GM23338 (cell line): ENCODE results near the gene IGF2R. TPM values are rescaled to one million over a fixed set of nuclear protein-coding genes. Genes with fewer than 3 reads are reported as not detected.

Source experiments
- ATAC-seq: fragments of 200-7000 bp; cut with Tn5 transposase; 3 replicates; pipeline ENCODE4 v1.9.1; 2020
- DNase-seq: peaks from one replicate; pipeline ENCODE4 v3.0.0-alpha.2; 2015; ENCODE audit warnings: low spot score
- H2AFZ ChIP-seq: fragments of 200-600 bp; sonication (generic); 2 replicates; pipeline ENCODE4 v1.8.0; 2016; ENCODE audit warnings: antibody characterized with exemption, mild to moderate bottlenecking, moderate library complexity
- H3F3A ChIP-seq: fragments of 200-600 bp; sonication (generic); replicated peaks from 2 replicates; pipeline ENCODE4 v1.8.0; 2017; ENCODE audit warnings: antibody characterized with exemption, mixed run types, low read depth
- H3K27ac ChIP-seq: fragments of 200-600 bp; sonication (generic); 2 replicates; pipeline ENCODE4 v1.6.1; 2016; ENCODE audit warnings: low read depth
- H3K27me3 ChIP-seq: fragments of 200-600 bp; sonication (generic); 2 replicates; pipeline ENCODE4 v1.8.0; 2016; ENCODE audit warnings: mild to moderate bottlenecking, mixed run types, moderate library complexity; ENCODE audit not compliant: insufficient read depth
- H3K36me3 ChIP-seq: fragments of 200-600 bp; sonication (generic); 2 replicates; pipeline ENCODE4 v1.8.0; 2016; ENCODE audit warnings: mild to moderate bottlenecking; ENCODE audit not compliant: insufficient read depth
- H3K4me1 ChIP-seq: fragments of 200-600 bp; sonication (generic); 2 replicates; pipeline ENCODE4 v1.8.0; 2016; ENCODE audit warnings: mild to moderate bottlenecking, moderate library complexity; ENCODE audit not compliant: insufficient read depth
- H3K4me2 ChIP-seq: fragments of 200-600 bp; sonication (generic); 2 replicates; pipeline ENCODE4 v1.7.1; 2017; ENCODE audit warnings: mixed run types
- H3K4me3 ChIP-seq: fragments of 200-600 bp; sonication (generic); 2 replicates; pipeline ENCODE4 v1.6.1; 2016; ENCODE audit warnings: mixed run types
- H3K79me2 ChIP-seq: fragments of 200-600 bp; sonication (generic); replicated peaks from 2 replicates; pipeline ENCODE4 v1.8.0; 2017; ENCODE audit warnings: mild to moderate bottlenecking; ENCODE audit not compliant: insufficient read depth
- H3K9me2 ChIP-seq: fragments of 200-600 bp; sonication (generic); 2 replicates; pipeline ENCODE4 v1.8.0; 2017; ENCODE audit not compliant: insufficient read depth
- H4K20me1 ChIP-seq: fragments of 200-600 bp; sonication (generic); replicated peaks from 2 replicates; pipeline ENCODE4 v1.8.0; 2017; ENCODE audit warnings: mild to moderate bottlenecking; ENCODE audit not compliant: insufficient read depth
- H3K27ac Mint-ChIP-seq: 2 replicates; pipeline ENCODE4 v1.8.0; 2020; ENCODE audit warnings: inconsistent platforms, mild to moderate bottlenecking, moderate library complexity, mixed read lengths
- H3K27me3 Mint-ChIP-seq: 3 replicates; pipeline ENCODE4 v1.8.0; 2022; ENCODE audit warnings: low read depth, mild to moderate bottlenecking, moderate library complexity, mixed read lengths, inconsistent platforms; ENCODE audit not compliant: insufficient read depth, poor library complexity
- H3K36me3 Mint-ChIP-seq: 3 replicates; pipeline ENCODE4 v1.8.0; 2021; ENCODE audit warnings: low read depth, mild to moderate bottlenecking, inconsistent platforms, moderate library complexity, mixed read lengths
- H3K4me1 Mint-ChIP-seq: 3 replicates; pipeline ENCODE4 v1.8.0; 2020; ENCODE audit warnings: mild to moderate bottlenecking, inconsistent platforms, mixed read lengths
- H3K4me3 Mint-ChIP-seq: 3 replicates; pipeline ENCODE4 v1.8.0; 2021; ENCODE audit warnings: moderate library complexity, mild to moderate bottlenecking, inconsistent platforms, mixed read lengths
- H3K9me3 Mint-ChIP-seq: 3 replicates; pipeline ENCODE4 v1.8.0; 2020; ENCODE audit warnings: moderate library complexity, mild to moderate bottlenecking, inconsistent platforms, mixed read lengths
- CREB1 ChIP-seq: fragments of 250-450 bp; sonication (Bioruptor Pico); IDR thresholded peaks from 2 replicates; pipeline ENCODE4 v1.5.0; 2020; ENCODE audit warnings: low read depth, mild to moderate bottlenecking, moderate library complexity
- EZH2 ChIP-seq: fragments of 200-600 bp; sonication (generic); IDR thresholded peaks from one replicate; pipeline ENCODE4 v1.8.0; 2017; ENCODE audit warnings: antibody characterized with exemption, mild to moderate bottlenecking, low read depth; ENCODE audit not compliant: unreplicated experiment
- EZH2phosphoT487 ChIP-seq: fragments of 200-600 bp; sonication (generic); IDR thresholded peaks from one replicate; pipeline ENCODE4 v1.8.1; 2018; ENCODE audit warnings: antibody characterized with exemption; ENCODE audit not compliant: unreplicated experiment
- JUNB ChIP-seq: IDR thresholded peaks from one replicate; pipeline ENCODE4 v1.6.1; 2016; ENCODE audit warnings: antibody characterized with exemption; ENCODE audit not compliant: unreplicated experiment
- NANOG ChIP-seq: IDR thresholded peaks from 2 replicates; pipeline ENCODE4 v1.6.1; 2016; ENCODE audit warnings: antibody characterized with exemption, borderline replicate concordance
- POLR2AphosphoS5 ChIP-seq: IDR thresholded peaks from 2 replicates; pipeline ENCODE4 v1.6.1; 2016; ENCODE audit warnings: antibody characterized with exemption, low read depth
- STAT1 ChIP-seq: IDR thresholded peaks from one replicate; pipeline ENCODE4 v1.6.1; 2016; ENCODE audit warnings: antibody characterized with exemption; ENCODE audit not compliant: unreplicated experiment
- ZNF114 ChIP-seq: fragments of 250-450 bp; sonication (Bioruptor Pico); IDR thresholded peaks from 2 replicates; pipeline ENCODE4 v1.5.0; 2020; ENCODE audit warnings: mild to moderate bottlenecking, moderate library complexity
- ZNF331 ChIP-seq: fragments of 250-450 bp; sonication (Bioruptor Pico); IDR thresholded peaks from 2 replicates; pipeline ENCODE4 v1.5.0; 2020; ENCODE audit warnings: low read depth, mild to moderate bottlenecking, moderate library complexity
- polyA plus RNA-seq: library from polyadenylated mRNA; unstranded; fragments of >200 nt; fragmentation: Nextera tagmentation; extraction: Ambion mirVana; gene quantifications from 2 replicates; pipeline ENCODE4 v1.2.1, GENCODE V29; 2016
- total RNA-seq: library from RNA; depleted of rRNA; stranded (reverse); fragments of >200 nt; shearing (Covaris generic); gene quantifications from 2 replicates; pipeline ENCODE4 v1.2.3, GENCODE V29; 2014
- TF ChIP-seq, protein P1 (sequence below): IDR thresholded peaks from 2 replicates; pipeline ENCODE4 v1.6.1; 2016; ENCODE audit warnings: antibody characterized with exemption
- TF ChIP-seq, protein P2 (sequence below), 2 experiments: fragments of 200-600 bp in 1 of 2; sonication (generic) in 1 of 2; conservative IDR thresholded peaks; 2 replicates each; pipeline versions ENCODE4 v1.5.1 to v1.6.1; 2016 to 2017; ENCODE audit warnings: antibody characterized with exemption in 2 of 2, low read depth in 2 of 2, mild to moderate bottlenecking in 2 of 2, moderate library complexity in 1 of 2
- TF ChIP-seq, protein P3 (sequence below): fragments of 250-450 bp; sonication (Bioruptor Pico); IDR thresholded peaks from 2 replicates; pipeline ENCODE4 v1.5.0; 2020; ENCODE audit warnings: mild to moderate bottlenecking, moderate library complexity
- TF ChIP-seq, protein P4 (sequence below): IDR thresholded peaks from one replicate; pipeline ENCODE4 v1.6.1; 2018; ENCODE audit warnings: antibody characterized with exemption; ENCODE audit not compliant: unreplicated experiment

The IGF2R gene
- total and polyA plus RNA-seq, 2 experiments from 2014 or later = 12.5 to 76.4 TPM

DNA sequence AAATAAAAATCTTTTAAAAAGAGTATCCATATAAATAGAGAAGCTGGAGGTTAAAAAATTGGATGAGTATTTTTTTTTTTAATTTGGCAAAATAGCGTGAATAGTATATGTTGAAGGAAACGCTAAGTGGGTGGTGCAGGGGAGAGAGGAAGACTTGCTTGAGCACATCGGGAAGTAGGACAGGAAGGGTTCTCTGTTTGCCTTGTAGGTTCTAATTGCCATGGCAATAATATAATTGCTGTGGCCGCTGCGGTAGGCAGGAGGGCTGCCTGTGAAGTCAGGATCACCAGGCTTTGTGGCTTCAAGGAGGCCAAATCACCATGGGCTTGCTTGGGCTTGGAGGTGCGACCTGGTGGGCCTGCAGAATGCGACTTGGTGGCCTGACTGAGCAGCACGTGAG is 35.1 kb downstream of the IGF2R start:
- Mint-ChIP-seq H3K4me1 (peaks cover 29% of the 10 kb centered on the region), H3K36me3 (peaks cover 20% of the 10 kb centered on the region), H3K27me3 (peaks cover 10% of the 10 kb centered on the region), H3K27ac (no peak overlapping the region), H3K9me3 (no peaks in the 10 kb centered on the region), H3K4me3 (no peak overlapping the region; the same call in 2 of the 3 replicates)
- DNase-seq (no peak), ATAC-seq (no peak)
- H3K27ac ChIP-seq = no peak overlapping the region
- H3K9me2 ChIP-seq = no peaks in the 10 kb centered on the region
- H3K4me3 ChIP-seq = no peak overlapping the region
- H3F3A ChIP-seq = no peaks in the 10 kb centered on the region
- H3K79me2 ChIP-seq = peaks cover 90% of the 10 kb centered on the region
- peaks cover 39% of the 10 kb centered on the region for H4K20me1 ChIP-seq
- no peaks in the 10 kb centered on the region for H3K4me1 ChIP-seq
- TF ChIP-seq, protein P1, sequence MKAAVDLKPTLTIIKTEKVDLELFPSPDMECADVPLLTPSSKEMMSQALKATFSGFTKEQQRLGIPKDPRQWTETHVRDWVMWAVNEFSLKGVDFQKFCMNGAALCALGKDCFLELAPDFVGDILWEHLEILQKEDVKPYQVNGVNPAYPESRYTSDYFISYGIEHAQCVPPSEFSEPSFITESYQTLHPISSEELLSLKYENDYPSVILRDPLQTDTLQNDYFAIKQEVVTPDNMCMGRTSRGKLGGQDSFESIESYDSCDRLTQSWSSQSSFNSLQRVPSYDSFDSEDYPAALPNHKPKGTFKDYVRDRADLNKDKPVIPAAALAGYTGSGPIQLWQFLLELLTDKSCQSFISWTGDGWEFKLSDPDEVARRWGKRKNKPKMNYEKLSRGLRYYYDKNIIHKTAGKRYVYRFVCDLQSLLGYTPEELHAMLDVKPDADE = no peak
- TF ChIP-seq, protein P2, sequence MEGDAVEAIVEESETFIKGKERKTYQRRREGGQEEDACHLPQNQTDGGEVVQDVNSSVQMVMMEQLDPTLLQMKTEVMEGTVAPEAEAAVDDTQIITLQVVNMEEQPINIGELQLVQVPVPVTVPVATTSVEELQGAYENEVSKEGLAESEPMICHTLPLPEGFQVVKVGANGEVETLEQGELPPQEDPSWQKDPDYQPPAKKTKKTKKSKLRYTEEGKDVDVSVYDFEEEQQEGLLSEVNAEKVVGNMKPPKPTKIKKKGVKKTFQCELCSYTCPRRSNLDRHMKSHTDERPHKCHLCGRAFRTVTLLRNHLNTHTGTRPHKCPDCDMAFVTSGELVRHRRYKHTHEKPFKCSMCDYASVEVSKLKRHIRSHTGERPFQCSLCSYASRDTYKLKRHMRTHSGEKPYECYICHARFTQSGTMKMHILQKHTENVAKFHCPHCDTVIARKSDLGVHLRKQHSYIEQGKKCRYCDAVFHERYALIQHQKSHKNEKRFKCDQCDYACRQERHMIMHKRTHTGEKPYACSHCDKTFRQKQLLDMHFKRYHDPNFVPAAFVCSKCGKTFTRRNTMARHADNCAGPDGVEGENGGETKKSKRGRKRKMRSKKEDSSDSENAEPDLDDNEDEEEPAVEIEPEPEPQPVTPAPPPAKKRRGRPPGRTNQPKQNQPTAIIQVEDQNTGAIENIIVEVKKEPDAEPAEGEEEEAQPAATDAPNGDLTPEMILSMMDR (conservative IDR thresholded peaks at IDR 0.05; ENCODE audit: low read depth in 2 of 2) = no peak
- TF ChIP-seq, protein P3, sequence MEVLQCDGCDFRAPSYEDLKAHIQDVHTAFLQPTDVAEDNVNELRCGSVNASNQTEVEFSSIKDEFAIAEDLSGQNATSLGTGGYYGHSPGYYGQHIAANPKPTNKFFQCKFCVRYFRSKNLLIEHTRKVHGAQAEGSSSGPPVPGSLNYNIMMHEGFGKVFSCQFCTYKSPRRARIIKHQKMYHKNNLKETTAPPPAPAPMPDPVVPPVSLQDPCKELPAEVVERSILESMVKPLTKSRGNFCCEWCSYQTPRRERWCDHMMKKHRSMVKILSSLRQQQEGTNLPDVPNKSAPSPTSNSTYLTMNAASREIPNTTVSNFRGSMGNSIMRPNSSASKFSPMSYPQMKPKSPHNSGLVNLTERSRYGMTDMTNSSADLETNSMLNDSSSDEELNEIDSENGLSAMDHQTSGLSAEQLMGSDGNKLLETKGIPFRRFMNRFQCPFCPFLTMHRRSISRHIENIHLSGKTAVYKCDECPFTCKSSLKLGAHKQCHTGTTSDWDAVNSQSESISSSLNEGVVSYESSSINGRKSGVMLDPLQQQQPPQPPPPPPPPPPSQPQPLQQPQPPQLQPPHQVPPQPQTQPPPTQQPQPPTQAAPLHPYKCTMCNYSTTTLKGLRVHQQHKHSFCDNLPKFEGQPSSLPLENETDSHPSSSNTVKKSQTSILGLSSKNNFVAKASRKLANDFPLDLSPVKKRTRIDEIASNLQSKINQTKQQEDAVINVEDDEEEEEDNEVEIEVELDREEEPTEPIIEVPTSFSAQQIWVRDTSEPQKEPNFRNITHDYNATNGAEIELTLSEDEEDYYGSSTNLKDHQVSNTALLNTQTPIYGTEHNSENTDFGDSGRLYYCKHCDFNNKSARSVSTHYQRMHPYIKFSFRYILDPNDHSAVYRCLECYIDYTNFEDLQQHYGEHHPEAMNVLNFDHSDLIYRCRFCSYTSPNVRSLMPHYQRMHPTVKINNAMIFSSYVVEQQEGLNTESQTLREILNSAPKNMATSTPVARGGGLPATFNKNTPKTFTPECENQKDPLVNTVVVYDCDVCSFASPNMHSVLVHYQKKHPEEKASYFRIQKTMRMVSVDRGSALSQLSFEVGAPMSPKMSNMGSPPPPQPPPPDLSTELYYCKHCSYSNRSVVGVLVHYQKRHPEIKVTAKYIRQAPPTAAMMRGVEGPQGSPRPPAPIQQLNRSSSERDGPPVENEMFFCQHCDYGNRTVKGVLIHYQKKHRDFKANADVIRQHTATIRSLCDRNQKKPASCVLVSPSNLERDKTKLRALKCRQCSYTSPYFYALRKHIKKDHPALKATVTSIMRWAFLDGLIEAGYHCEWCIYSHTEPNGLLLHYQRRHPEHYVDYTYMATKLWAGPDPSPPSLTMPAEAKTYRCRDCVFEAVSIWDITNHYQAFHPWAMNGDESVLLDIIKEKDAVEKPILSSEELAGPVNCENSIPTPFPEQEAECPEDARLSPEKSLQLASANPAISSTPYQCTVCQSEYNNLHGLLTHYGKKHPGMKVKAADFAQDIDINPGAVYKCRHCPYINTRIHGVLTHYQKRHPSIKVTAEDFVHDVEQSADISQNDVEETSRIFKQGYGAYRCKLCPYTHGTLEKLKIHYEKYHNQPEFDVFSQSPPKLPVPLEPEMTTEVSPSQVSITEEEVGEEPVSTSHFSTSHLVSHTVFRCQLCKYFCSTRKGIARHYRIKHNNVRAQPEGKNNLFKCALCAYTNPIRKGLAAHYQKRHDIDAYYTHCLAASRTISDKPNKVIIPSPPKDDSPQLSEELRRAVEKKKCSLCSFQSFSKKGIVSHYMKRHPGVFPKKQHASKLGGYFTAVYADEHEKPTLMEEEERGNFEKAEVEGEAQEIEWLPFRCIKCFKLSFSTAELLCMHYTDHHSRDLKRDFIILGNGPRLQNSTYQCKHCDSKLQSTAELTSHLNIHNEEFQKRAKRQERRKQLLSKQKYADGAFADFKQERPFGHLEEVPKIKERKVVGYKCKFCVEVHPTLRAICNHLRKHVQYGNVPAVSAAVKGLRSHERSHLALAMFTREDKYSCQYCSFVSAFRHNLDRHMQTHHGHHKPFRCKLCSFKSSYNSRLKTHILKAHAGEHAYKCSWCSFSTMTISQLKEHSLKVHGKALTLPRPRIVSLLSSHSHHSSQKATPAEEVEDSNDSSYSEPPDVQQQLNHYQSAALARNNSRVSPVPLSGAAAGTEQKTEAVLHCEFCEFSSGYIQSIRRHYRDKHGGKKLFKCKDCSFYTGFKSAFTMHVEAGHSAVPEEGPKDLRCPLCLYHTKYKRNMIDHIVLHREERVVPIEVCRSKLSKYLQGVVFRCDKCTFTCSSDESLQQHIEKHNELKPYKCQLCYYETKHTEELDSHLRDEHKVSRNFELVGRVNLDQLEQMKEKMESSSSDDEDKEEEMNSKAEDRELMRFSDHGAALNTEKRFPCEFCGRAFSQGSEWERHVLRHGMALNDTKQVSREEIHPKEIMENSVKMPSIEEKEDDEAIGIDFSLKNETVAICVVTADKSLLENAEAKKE (CRISPR knock-in tag) = no peak
- TF ChIP-seq EZH2phosphoT487 (no peak), CREB1 (CRISPR knock-in tag) (no peak), STAT1 (no peak), ZNF114 (CRISPR knock-in tag) (no peak), ZNF331 (CRISPR knock-in tag) (no peak), EZH2 (no peak), JUNB (no peak), NANOG (no peak), POLR2AphosphoS5 (no peak)
- TF ChIP-seq, protein P4, sequence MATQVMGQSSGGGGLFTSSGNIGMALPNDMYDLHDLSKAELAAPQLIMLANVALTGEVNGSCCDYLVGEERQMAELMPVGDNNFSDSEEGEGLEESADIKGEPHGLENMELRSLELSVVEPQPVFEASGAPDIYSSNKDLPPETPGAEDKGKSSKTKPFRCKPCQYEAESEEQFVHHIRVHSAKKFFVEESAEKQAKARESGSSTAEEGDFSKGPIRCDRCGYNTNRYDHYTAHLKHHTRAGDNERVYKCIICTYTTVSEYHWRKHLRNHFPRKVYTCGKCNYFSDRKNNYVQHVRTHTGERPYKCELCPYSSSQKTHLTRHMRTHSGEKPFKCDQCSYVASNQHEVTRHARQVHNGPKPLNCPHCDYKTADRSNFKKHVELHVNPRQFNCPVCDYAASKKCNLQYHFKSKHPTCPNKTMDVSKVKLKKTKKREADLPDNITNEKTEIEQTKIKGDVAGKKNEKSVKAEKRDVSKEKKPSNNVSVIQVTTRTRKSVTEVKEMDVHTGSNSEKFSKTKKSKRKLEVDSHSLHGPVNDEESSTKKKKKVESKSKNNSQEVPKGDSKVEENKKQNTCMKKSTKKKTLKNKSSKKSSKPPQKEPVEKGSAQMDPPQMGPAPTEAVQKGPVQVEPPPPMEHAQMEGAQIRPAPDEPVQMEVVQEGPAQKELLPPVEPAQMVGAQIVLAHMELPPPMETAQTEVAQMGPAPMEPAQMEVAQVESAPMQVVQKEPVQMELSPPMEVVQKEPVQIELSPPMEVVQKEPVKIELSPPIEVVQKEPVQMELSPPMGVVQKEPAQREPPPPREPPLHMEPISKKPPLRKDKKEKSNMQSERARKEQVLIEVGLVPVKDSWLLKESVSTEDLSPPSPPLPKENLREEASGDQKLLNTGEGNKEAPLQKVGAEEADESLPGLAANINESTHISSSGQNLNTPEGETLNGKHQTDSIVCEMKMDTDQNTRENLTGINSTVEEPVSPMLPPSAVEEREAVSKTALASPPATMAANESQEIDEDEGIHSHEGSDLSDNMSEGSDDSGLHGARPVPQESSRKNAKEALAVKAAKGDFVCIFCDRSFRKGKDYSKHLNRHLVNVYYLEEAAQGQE = no peak
- H2AFZ ChIP-seq = no peak overlapping the region
- no peaks in the 10 kb centered on the region for H3K36me3 ChIP-seq
- no peak overlapping the region for H3K4me2 ChIP-seq
- no peaks in the 10 kb centered on the region for H3K27me3 ChIP-seq
